ENCODE measurements around the gene KDR.

Gene KDR

GRCh38 chr4:55143858-55144257, 18.5 kb upstream of the KDR start:
- DNase-seq: no peak
- H3K4me1 ChIP-seq: no peaks in the 10 kb centered on the region
- no peak for TF ChIP-seq CTCF (IDR thresholded peaks at IDR 0.05; ENCODE audit: low read depth, low read length)

GRCh38 chr4:55138367-55138766, 13.0 kb upstream of the KDR start:
- H3K27me3 ChIP-seq: no peaks in the 10 kb centered on the region
- H3K4me1 ChIP-seq: no peaks in the 10 kb centered on the region
- H3K36me3 ChIP-seq: no peaks in the 10 kb centered on the region
- no peak overlapping the region for H3K4me3 ChIP-seq (ENCODE audit: low read depth, low read length)
- no peaks in the 10 kb centered on the region for H3K9me3 ChIP-seq
- TF ChIP-seq CTCF (IDR thresholded peaks at IDR 0.05; ENCODE audit: low read depth, low read length): no peak
- no peak for DNase-seq

More at GRCh38 chr4:55143858-55144257, 18.5 kb upstream of the KDR start:
- H3K36me3 ChIP-seq: no peaks in the 10 kb centered on the region
- H3K9me3 ChIP-seq: no peaks in the 10 kb centered on the region
- no peak overlapping the region for H3K4me3 ChIP-seq (ENCODE audit: low read depth, low read length)
- H3K27me3 ChIP-seq: no peaks in the 10 kb centered on the region

- Histone ChIP-seq H3K36me3 (no peaks in the 10 kb centered on the region), H3K4me3 (ENCODE audit: low read depth, low read length) (no peak overlapping the region), H3K27me3 (no peaks in the 10 kb centered on the region), H3K4me1 (no peaks in the 10 kb centered on the region), H3K9me3 (no peaks in the 10 kb centered on the region)
- no peak for DNase-seq
- no peak for TF ChIP-seq CTCF (IDR thresholded peaks at IDR 0.05; ENCODE audit: low read depth, low read length)
These were observed 11.2 kb upstream of the KDR start for GRCh38 chr4:55136634-55137033.

- no peaks in the 10 kb centered on the region for H3K27me3 ChIP-seq
- H3K4me3 ChIP-seq (ENCODE audit: low read depth, low read length): no peak overlapping the region
- no peaks in the 10 kb centered on the region for H3K36me3 ChIP-seq
- no peak for DNase-seq
- no peaks in the 10 kb centered on the region for H3K4me1 ChIP-seq
- no peak for TF ChIP-seq CTCF (IDR thresholded peaks at IDR 0.05; ENCODE audit: low read depth, low read length)
- no peaks in the 10 kb centered on the region for H3K9me3 ChIP-seq
These were observed 8.6 kb upstream of the KDR start for GRCh38 chr4:55133951-55134350.

- no peak for DNase-seq
- Histone ChIP-seq H3K9me3 (no peaks in the 10 kb centered on the region), H3K36me3 (no peaks in the 10 kb centered on the region), H3K4me3 (ENCODE audit: low read depth, low read length) (no peak overlapping the region), H3K27me3 (no peaks in the 10 kb centered on the region), H3K4me1 (no peaks in the 10 kb centered on the region)
- no peak for TF ChIP-seq CTCF (IDR thresholded peaks at IDR 0.05; ENCODE audit: low read depth, low read length)
These were observed 7.4 kb upstream of the KDR start for GRCh38 chr4:55132775-55133174.

GRCh38 chr4:55127521-55127920, 2.1 kb upstream of the KDR start:
- no peaks in the 10 kb centered on the region for H3K36me3 ChIP-seq
- no peaks in the 10 kb centered on the region for H3K4me1 ChIP-seq
- H3K4me3 ChIP-seq (ENCODE audit: low read depth, low read length): no peak overlapping the region
- no peaks in the 10 kb centered on the region for H3K9me3 ChIP-seq
- no peak for TF ChIP-seq CTCF (IDR thresholded peaks at IDR 0.05; ENCODE audit: low read depth, low read length)
- peaks cover 12% of the 10 kb centered on the region for H3K27me3 ChIP-seq
- DNase-seq: no peak

Measured in BE2C (cell line).